ENCODE results near the gene AKAP1. TPM values are rescaled to one million over a fixed set of nuclear protein-coding genes. Genes with fewer than 3 reads are reported as not detected.
A peak's percentile ranks its signal among the peaks of the same experiment; 100 is the strongest.

Gene AKAP1
- total RNA-seq: 10 to 100 TPM; 62.4 to 68.9 TPM
- polyA plus RNA-seq: 10 to 100 TPM; 18.9 to 46.9 TPM
- long read RNA-seq, donor 1, transcript AKAP1-202 (11 exons, 3,970 nt): major isoform, 33 of 177 reads
- long read RNA-seq, donor 1, transcript AKAP1-206 (12 exons, 3,105 nt): minor isoform, 7 of 177 reads
- long read RNA-seq, donor 1, partial matches to known transcripts: 117 of 177 reads
- long read RNA-seq, donor 1, other reads (novel, unspliced or antisense): 19 of 177 reads
- long read RNA-seq, donor 2, transcript AKAP1-202 (11 exons, 3,970 nt): major isoform, 34 of 70 reads
- long read RNA-seq, donor 2, partial matches to known transcripts: 24 of 70 reads
- long read RNA-seq, donor 2, other reads (novel, unspliced or antisense): 11 of 70 reads

- intact Hi-C loops (cut with DNase I): loop anchor here (2.0 to 5.0 kb wide), 3 partner anchors 37 to 52 kb away; no protein-coding TSS in a partner anchor
- Histone ChIP-seq H3K36me3 (ENCODE audit: control insufficient read depth in 1 of 2, insufficient read depth in 2 of 2, low read length in 1 of 2) (no peaks in the 10 kb centered on the region), H3K27ac (ENCODE audit: low read depth in 1 of 2, low read length in 2 of 2) (peak within 1 kb of the TSS; percentile 47 to 96), H3K9me3 (ENCODE audit: control insufficient read depth, low read length) (no peaks in the 10 kb centered on the region), H3K27me3 (ENCODE audit: control insufficient read depth in 1 of 2, insufficient read depth in 2 of 2, low read length in 1 of 2) (no peaks in the 10 kb centered on the region), H3K4me3 (ENCODE audit: low read length in 2 of 2) (peak within 1 kb of the TSS; percentile 80 to 87), H3K4me1 (ENCODE audit: control insufficient read depth in 1 of 2, insufficient read depth in 2 of 2, low read length in 2 of 2) (peaks cover 2 to 13% of the 10 kb centered on the region in 2 donors)
- 0 to 1% methylated on average over 48 to 85 of the region's 85 CpGs for WGBS, 2 donors
- peak; percentile 98 to 99 for DNase-seq
- peak; percentile 96 for ATAC-seq (ENCODE audit: low FRiP score)
These were observed at the start of gene AKAP1 for GRCh38 chr17:57084802-57085447. AKAP1 (plus strand) TSS chr17:57085246; CDS start chr17:57105465, 20,219 bp downstream.

- 26 to 39% methylated on average over 4 of the region's 4 CpGs for WGBS, 2 donors
- ATAC-seq (ENCODE audit: low FRiP score): no peak
These were observed 49.0 kb upstream of the AKAP1 start for GRCh38 chr17:57035971-57036481.

DNA sequence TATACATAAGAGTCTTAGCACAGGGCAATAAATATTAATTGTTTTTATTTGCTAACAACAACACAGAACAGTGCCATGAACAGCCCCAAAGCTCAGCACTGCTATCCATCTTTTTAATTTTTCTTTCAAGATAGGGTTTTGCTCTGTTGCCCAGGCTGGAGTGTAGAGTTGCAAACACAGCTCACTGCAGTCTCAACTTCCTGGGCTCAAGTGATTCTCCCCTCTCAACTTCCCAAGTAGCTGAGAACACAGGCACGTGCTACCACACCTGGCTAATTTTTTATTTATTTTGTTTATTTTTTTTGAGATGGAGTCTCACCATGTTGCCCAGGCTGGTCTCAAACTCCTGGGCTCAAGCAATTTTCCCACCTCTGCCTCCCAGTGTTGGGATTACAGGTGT is 47.6 kb upstream of the AKAP1 start:
- intact Hi-C loops (cut with DNase I): loop anchor here in 1 of 2 donors (5.0 kb wide), 1 partner anchor 45 kb away; no protein-coding TSS in a partner anchor
- WGBS, 2 donors: 52 to 62% methylated on average over 1 of the region's 1 CpG
- H3K27me3 ChIP-seq (ENCODE audit: control insufficient read depth in 1 of 2, insufficient read depth in 2 of 2, low read length in 1 of 2): no peaks in the 10 kb centered on the region
- no peaks in the 10 kb centered on the region for H3K9me3 ChIP-seq (ENCODE audit: control insufficient read depth, low read length)
- no peak overlapping the region for H3K4me3 ChIP-seq (ENCODE audit: low read length in 2 of 2)
- ATAC-seq (ENCODE audit: low FRiP score) (no peak), DNase-seq (no peak)
- no peaks in the 10 kb centered on the region for H3K36me3 ChIP-seq (ENCODE audit: control insufficient read depth in 1 of 2, insufficient read depth in 2 of 2, low read length in 1 of 2)
- no peak overlapping the region for H3K27ac ChIP-seq (ENCODE audit: low read depth in 1 of 2, low read length in 2 of 2)
- peaks cover 2 to 5% of the 10 kb centered on the region in 2 donors for H3K4me1 ChIP-seq (ENCODE audit: control insufficient read depth in 1 of 2, insufficient read depth in 2 of 2, low read length in 2 of 2)

More at GRCh38 chr17:57035971-57036481, 49.0 kb upstream of the AKAP1 start:
- H3K9me3 ChIP-seq (ENCODE audit: control insufficient read depth, low read length): no peaks in the 10 kb centered on the region
- H3K27me3 ChIP-seq (ENCODE audit: control insufficient read depth in 1 of 2, insufficient read depth in 2 of 2, low read length in 1 of 2): no peaks in the 10 kb centered on the region
- intact Hi-C loops (cut with DNase I): loop anchor here in 1 of 2 donors (5.0 kb wide), 1 partner anchor 46 kb away; no protein-coding TSS in a partner anchor
- H3K4me1 ChIP-seq (ENCODE audit: control insufficient read depth in 1 of 2, insufficient read depth in 2 of 2, low read length in 2 of 2): peaks cover 3 to 5% of the 10 kb centered on the region in 2 donors
- no peak overlapping the region for H3K4me3 ChIP-seq (ENCODE audit: low read length in 2 of 2)
- no peaks in the 10 kb centered on the region for H3K36me3 ChIP-seq (ENCODE audit: control insufficient read depth in 1 of 2, insufficient read depth in 2 of 2, low read length in 1 of 2)
- peak overlapping the region in 1 of 2 donors; percentile 10 for H3K27ac ChIP-seq (ENCODE audit: low read depth in 1 of 2, low read length in 2 of 2)
- no peak for DNase-seq

DNA sequence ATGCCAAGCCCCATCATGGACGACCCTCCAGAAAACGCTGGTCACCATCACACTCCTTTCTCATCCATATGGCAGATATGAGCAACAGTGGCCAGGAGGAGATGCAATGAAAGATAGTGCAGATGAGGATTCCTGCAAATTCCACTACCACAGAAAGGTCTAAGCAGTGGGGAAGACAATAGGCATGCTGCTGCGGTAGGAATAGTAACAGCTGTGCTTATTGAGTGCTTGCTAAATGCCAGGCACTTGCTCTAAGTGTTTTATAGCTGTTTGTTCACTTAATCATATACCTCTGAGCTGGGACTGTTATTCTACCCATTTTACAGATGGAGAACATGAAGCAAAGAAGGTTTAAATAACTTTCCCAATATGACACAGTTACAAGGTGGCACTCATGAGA is 46.6 kb upstream of the AKAP1 start:
- Histone ChIP-seq H3K27me3 (ENCODE audit: control insufficient read depth in 1 of 2, insufficient read depth in 2 of 2, low read length in 1 of 2) (no peaks in the 10 kb centered on the region), H3K36me3 (ENCODE audit: control insufficient read depth in 1 of 2, insufficient read depth in 2 of 2, low read length in 1 of 2) (no peaks in the 10 kb centered on the region), H3K4me3 (ENCODE audit: low read length in 2 of 2) (no peak overlapping the region), H3K9me3 (ENCODE audit: control insufficient read depth, low read length) (no peaks in the 10 kb centered on the region), H3K4me1 (ENCODE audit: control insufficient read depth in 1 of 2, insufficient read depth in 2 of 2, low read length in 2 of 2) (peaks cover 0 to 5% of the 10 kb centered on the region in 2 donors), H3K27ac (ENCODE audit: low read depth in 1 of 2, low read length in 2 of 2) (peak overlapping the region in 1 of 2 donors; percentile 25)
- ATAC-seq (ENCODE audit: low FRiP score): no peak
- WGBS, 2 donors: 71 to 82% methylated on average over 3 of the region's 3 CpGs
- intact Hi-C loops (cut with DNase I): loop anchor here in 1 of 2 donors (5.0 kb wide), 1 partner anchor 44 kb away; no protein-coding TSS in a partner anchor
- no peak for DNase-seq

- Histone ChIP-seq H3K9me3 (ENCODE audit: control insufficient read depth, low read length) (no peaks in the 10 kb centered on the region), H3K36me3 (ENCODE audit: control insufficient read depth in 1 of 2, insufficient read depth in 2 of 2, low read length in 1 of 2) (no peaks in the 10 kb centered on the region), H3K27ac (ENCODE audit: low read depth in 1 of 2, low read length in 2 of 2) (no peak overlapping the region), H3K4me1 (ENCODE audit: control insufficient read depth in 1 of 2, insufficient read depth in 2 of 2, low read length in 2 of 2) (peaks cover 0 to 5% of the 10 kb centered on the region in 2 donors), H3K27me3 (ENCODE audit: control insufficient read depth in 1 of 2, insufficient read depth in 2 of 2, low read length in 1 of 2) (no peaks in the 10 kb centered on the region), H3K4me3 (ENCODE audit: low read length in 2 of 2) (no peak overlapping the region)
- DNase-seq: no peak
- intact Hi-C loops (cut with DNase I): no loop called here
- ATAC-seq (ENCODE audit: low FRiP score): no peak
- 71% methylated on average over 2 of the region's 2 CpGs for WGBS, 2 donors
These were observed 44.5 kb upstream of the AKAP1 start for GRCh38 chr17:57040571-57040970.

DNA sequence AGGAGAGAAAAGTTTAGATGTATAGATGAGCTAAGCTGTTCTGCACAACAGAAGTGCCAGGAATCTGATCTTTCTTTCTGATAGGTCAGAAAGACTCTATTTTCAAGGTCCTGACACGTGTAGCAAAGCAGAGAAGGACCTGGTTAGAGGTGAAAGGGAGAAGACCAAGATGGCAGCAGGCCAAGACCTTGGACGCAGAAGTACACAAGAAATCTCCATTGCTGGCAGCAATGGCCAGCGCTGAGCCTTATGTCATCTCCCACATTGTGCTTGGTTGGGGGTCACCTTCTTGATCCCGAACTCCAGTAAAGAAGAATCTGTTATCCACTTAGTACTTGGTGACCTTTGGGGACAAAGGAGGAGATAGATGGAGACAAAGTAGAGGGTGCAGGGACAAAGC is 41.8 kb upstream of the AKAP1 start:
- WGBS, 2 donors: 93 to 95% methylated on average over 4 of the region's 4 CpGs
- ATAC-seq (ENCODE audit: low FRiP score): no peak
- no peak for DNase-seq
- Histone ChIP-seq H3K4me1 (ENCODE audit: control insufficient read depth in 1 of 2, insufficient read depth in 2 of 2, low read length in 2 of 2) (no peaks in the 10 kb centered on the region), H3K27me3 (ENCODE audit: control insufficient read depth in 1 of 2, insufficient read depth in 2 of 2, low read length in 1 of 2) (no peaks in the 10 kb centered on the region), H3K27ac (ENCODE audit: low read depth in 1 of 2, low read length in 2 of 2) (no peak overlapping the region), H3K9me3 (ENCODE audit: control insufficient read depth, low read length) (no peaks in the 10 kb centered on the region), H3K36me3 (ENCODE audit: control insufficient read depth in 1 of 2, insufficient read depth in 2 of 2, low read length in 1 of 2) (no peaks in the 10 kb centered on the region), H3K4me3 (ENCODE audit: low read length in 2 of 2) (no peak overlapping the region)
- intact Hi-C loops (cut with DNase I): no loop called here

GRCh38 chr17:57044976-57045867 is 39.8 kb upstream of the AKAP1 start:
- no peak for ATAC-seq (ENCODE audit: low FRiP score)
- H3K27ac ChIP-seq (ENCODE audit: low read depth in 1 of 2, low read length in 2 of 2): no peak overlapping the region
- DNase-seq: peak in 1 of 2 donors; percentile 72
- no peaks in the 10 kb centered on the region for H3K9me3 ChIP-seq (ENCODE audit: control insufficient read depth, low read length)
- intact Hi-C loops (cut with DNase I): no loop called here
- H3K4me1 ChIP-seq (ENCODE audit: control insufficient read depth in 1 of 2, insufficient read depth in 2 of 2, low read length in 2 of 2): no peaks in the 10 kb centered on the region
- 27 to 30% methylated on average over 49 of the region's 49 CpGs for WGBS, 2 donors
- H3K36me3 ChIP-seq (ENCODE audit: control insufficient read depth in 1 of 2, insufficient read depth in 2 of 2, low read length in 1 of 2): no peaks in the 10 kb centered on the region
- H3K4me3 ChIP-seq (ENCODE audit: low read length in 2 of 2): peak overlapping the region in 1 of 2 donors; percentile 10
- no peaks in the 10 kb centered on the region for H3K27me3 ChIP-seq (ENCODE audit: control insufficient read depth in 1 of 2, insufficient read depth in 2 of 2, low read length in 1 of 2)
